Measurements from ENCODE around the gene COL13A1.

COL13A1 gene

GRCh38 chr10:69835875-69836730 lies 34.4 kb downstream of the COL13A1 start:
- no peak for TF ChIP-seq Cebpa-rat (IDR thresholded peaks at IDR 0.05)
- Histone ChIP-seq H3K9ac (peak overlapping the region in 7 of 11 experiments; percentile 48 to 75 (median 62); a peak in 15 of 22 replicates), H3K4me1 (peaks cover 19 to 86% (median 68%) of the 10 kb centered on the region in 10 experiments), H4K20me1 (no peaks in the 10 kb centered on the region; a peak in 1 of 22 replicates), H3K4me2 (peak overlapping the region; percentile 53 to 95 (median 90)), H3K4me3 (peak overlapping the region in 5 of 10 experiments; percentile 18 to 36 (median 30); a peak in 4 of 20 replicates), H3K36me3 (no peaks in the 10 kb centered on the region), H3K27me3 (no peaks in the 10 kb centered on the region), H3K9me3 (replicated peaks in 1 of 11) (no peaks in the 10 kb centered on the region), H3K27ac (peak overlapping the region in 8 of 11 experiments; percentile 28 to 81 (median 68); a peak in 16 of 22 replicates)

- no peak for TF ChIP-seq Cebpa-rat (IDR thresholded peaks at IDR 0.05)
- Histone ChIP-seq H3K4me1 (peaks cover 19 to 80% (median 62%) of the 10 kb centered on the region in 10 experiments), H3K9ac (peak overlapping the region in 4 of 11 experiments; percentile 42 to 69 (median 62); a peak in 6 of 22 replicates), H3K9me3 (replicated peaks in 1 of 11) (no peaks in the 10 kb centered on the region), H3K27me3 (no peaks in the 10 kb centered on the region), H3K4me2 (peak overlapping the region; percentile 53 to 95 (median 90); a peak in 21 of 22 replicates), H3K27ac (peak overlapping the region in 8 of 11 experiments; percentile 28 to 81 (median 68); a peak in 14 of 22 replicates), H4K20me1 (no peaks in the 10 kb centered on the region; a peak in 1 of 22 replicates), H3K36me3 (no peaks in the 10 kb centered on the region), H3K4me3 (peak overlapping the region in 2 of 10 experiments; percentile 26 to 36; a peak in 1 of 20 replicates)
Measured at GRCh38 chr10:69836731-69837030, 35.0 kb downstream of the COL13A1 start.

GRCh38 chr10:69837261-69837660 lies 35.6 kb downstream of the COL13A1 start:
- Histone ChIP-seq H3K4me1 (peaks cover 19 to 79% (median 61%) of the 10 kb centered on the region in 10 experiments), H4K20me1 (no peaks in the 10 kb centered on the region; a peak in 1 of 22 replicates), H3K27me3 (no peaks in the 10 kb centered on the region), H3K36me3 (no peaks in the 10 kb centered on the region), H3K4me3 (no peak overlapping the region), H3K9me3 (replicated peaks in 1 of 11) (no peaks in the 10 kb centered on the region), H3K9ac (peak overlapping the region in 3 of 11 experiments; percentile 15 to 63 (median 62); a peak in 1 of 22 replicates), H3K27ac (peak overlapping the region in 8 of 11 experiments; percentile 7 to 81 (median 68); a peak in 11 of 22 replicates), H3K4me2 (peak overlapping the region in 9 of 11 experiments; percentile 74 to 95 (median 91); a peak in 17 of 22 replicates)
- TF ChIP-seq Cebpa-rat (IDR thresholded peaks at IDR 0.05): no peak

- no peak for TF ChIP-seq Cebpa-rat (IDR thresholded peaks at IDR 0.05)
- Histone ChIP-seq H3K9ac (no peak overlapping the region), H3K4me1 (peaks cover 19 to 77% (median 58%) of the 10 kb centered on the region in 10 experiments), H3K27me3 (no peaks in the 10 kb centered on the region), H3K9me3 (replicated peaks in 1 of 11) (no peaks in the 10 kb centered on the region), H4K20me1 (no peaks in the 10 kb centered on the region; a peak in 1 of 22 replicates), H3K4me3 (no peak overlapping the region), H3K36me3 (no peaks in the 10 kb centered on the region), H3K27ac (no peak overlapping the region; a peak in 1 of 22 replicates), H3K4me2 (peak overlapping the region in 1 of 11 experiments; percentile 88; a peak in 1 of 22 replicates)
Measured at GRCh38 chr10:69838418-69838817, 36.7 kb downstream of the COL13A1 start.

- Histone ChIP-seq H4K20me1 (no peaks in the 10 kb centered on the region; a peak in 1 of 22 replicates), H3K9me3 (replicated peaks in 1 of 11) (no peaks in the 10 kb centered on the region), H3K27ac (no peak overlapping the region), H3K27me3 (no peaks in the 10 kb centered on the region), H3K4me3 (no peak overlapping the region), H3K4me1 (peaks cover 19 to 73% (median 54%) of the 10 kb centered on the region in 10 experiments), H3K4me2 (peak overlapping the region in 2 of 11 experiments; percentile 52 to 88; a peak in 1 of 22 replicates), H3K36me3 (no peaks in the 10 kb centered on the region), H3K9ac (no peak overlapping the region)
- no peak for TF ChIP-seq Cebpa-rat (IDR thresholded peaks at IDR 0.05)
Measured at GRCh38 chr10:69838853-69839252, 37.1 kb downstream of the COL13A1 start.

- peak overlapping the region in 2 of 11 experiments; percentile 4 to 7; a peak in 1 of 22 replicates for H3K9ac ChIP-seq
- H3K4me1 ChIP-seq: peaks cover 19 to 63% (median 44%) of the 10 kb centered on the region in 10 experiments
- no peak overlapping the region for H3K4me3 ChIP-seq
- peak overlapping the region in 8 of 11 experiments; percentile 27 to 66 (median 48); a peak in 13 of 22 replicates for H3K4me2 ChIP-seq
- no peaks in the 10 kb centered on the region for H3K27me3 ChIP-seq
- no peaks in the 10 kb centered on the region for H3K36me3 ChIP-seq
- H3K27ac ChIP-seq: no peak overlapping the region
- H4K20me1 ChIP-seq: no peaks in the 10 kb centered on the region; a peak in 1 of 22 replicates
- no peak for TF ChIP-seq Cebpa-rat (IDR thresholded peaks at IDR 0.05)
- no peaks in the 10 kb centered on the region for H3K9me3 ChIP-seq (replicated peaks in 1 of 11)
Measured at GRCh38 chr10:69839696-69840345, 38.1 kb downstream of the COL13A1 start.

- Histone ChIP-seq H3K9me3 (replicated peaks in 1 of 11) (no peaks in the 10 kb centered on the region), H3K4me1 (peaks cover 14 to 60% (median 40%) of the 10 kb centered on the region in 10 experiments), H3K27ac (no peak overlapping the region), H3K4me3 (no peak overlapping the region), H3K36me3 (no peaks in the 10 kb centered on the region), H3K27me3 (no peaks in the 10 kb centered on the region), H3K9ac (no peak overlapping the region; a peak in 1 of 22 replicates), H3K4me2 (peak overlapping the region in 6 of 11 experiments; percentile 27 to 66 (median 58); a peak in 9 of 22 replicates), H4K20me1 (no peaks in the 10 kb centered on the region; a peak in 1 of 22 replicates)
- TF ChIP-seq Cebpa-rat (IDR thresholded peaks at IDR 0.05): no peak
Measured at GRCh38 chr10:69840773-69841172, 39.1 kb downstream of the COL13A1 start.

GRCh38 chr10:69842020-69842419 lies 40.3 kb downstream of the COL13A1 start:
- H3K4me2 ChIP-seq: peak overlapping the region in 1 of 11 experiments; percentile 3; a peak in 1 of 22 replicates
- H3K9me3 ChIP-seq (replicated peaks in 1 of 11): no peaks in the 10 kb centered on the region
- peaks cover 16 to 60% (median 40%) of the 10 kb centered on the region in 10 experiments for H3K4me1 ChIP-seq
- no peaks in the 10 kb centered on the region; a peak in 1 of 22 replicates for H4K20me1 ChIP-seq
- no peaks in the 10 kb centered on the region for H3K27me3 ChIP-seq
- no peak overlapping the region for H3K27ac ChIP-seq
- no peak for TF ChIP-seq Cebpa-rat (IDR thresholded peaks at IDR 0.05)
- no peaks in the 10 kb centered on the region for H3K36me3 ChIP-seq
- H3K9ac ChIP-seq: no peak overlapping the region
- no peak overlapping the region for H3K4me3 ChIP-seq

GRCh38 chr10:69842882-69843281 lies 41.2 kb downstream of the COL13A1 start:
- Histone ChIP-seq H3K4me1 (peaks cover 23 to 60% (median 40%) of the 10 kb centered on the region in 10 experiments), H3K4me3 (no peak overlapping the region)
- TF ChIP-seq Cebpa-rat (IDR thresholded peaks at IDR 0.05): no peak

More at GRCh38 chr10:69842882-69843281, 41.2 kb downstream of the COL13A1 start:
- Histone ChIP-seq H4K20me1 (no peaks in the 10 kb centered on the region; a peak in 1 of 22 replicates), H3K4me2 (no peak overlapping the region), H3K9ac (no peak overlapping the region), H3K9me3 (replicated peaks in 1 of 11) (no peaks in the 10 kb centered on the region), H3K27ac (no peak overlapping the region), H3K36me3 (no peaks in the 10 kb centered on the region), H3K27me3 (no peaks in the 10 kb centered on the region)
